Esophagus muscularis mucosa (tissue), 4 donors: ENCODE data around the gene GGA2. TPM values are rescaled to one million over a fixed set of nuclear protein-coding genes. Genes with fewer than 3 reads are reported as not detected.
"Not testable (repeated sequence)": the region's sequence is repeated elsewhere in the genome, so short reads cannot be mapped to it uniquely, and the experiment has no call there.

Experiments
- DNase-seq: peaks from one replicate; pipeline ENCODE4 v3.0.0-alpha.2; 2017; ENCODE audit errors: extremely low spot score
- H3K27ac ChIP-seq, 4 donors: fragments of 200-600 bp; sonication (generic); replicated peaks in 1 of 4; 1 replicate in 3 of 4; 2 replicates in 1 of 4; pipeline ENCODE4 v1.5.1; 2016 to 2019; ENCODE audit warnings: mild to moderate bottlenecking in 1 of 4
- H3K27me3 ChIP-seq, 4 donors: fragments of 200-600 bp; sonication (generic); one replicate each; pipeline versions ENCODE4 v1.5.1 to v1.6.0; 2016 to 2019
- H3K36me3 ChIP-seq, 4 donors: fragments of 200-600 bp; sonication (generic); one replicate each; pipeline ENCODE4 v1.5.1; 2016 to 2019
- H3K4me1 ChIP-seq, 4 donors: fragments of 200-600 bp; sonication (generic); one replicate each; pipeline ENCODE4 v1.5.1; 2016 to 2019
- H3K4me3 ChIP-seq, 4 donors: fragments of 200-600 bp; sonication (generic); 1 replicate in 2 of 4; 2 replicates in 2 of 4; pipeline ENCODE4 v1.5.1; 2016 to 2019; ENCODE audit warnings: mild to moderate bottlenecking in 4 of 4, moderate library complexity in 1 of 4
- H3K9me3 ChIP-seq, 4 donors: fragments of 200-600 bp; sonication (generic); 1 replicate in 3 of 4; 2 replicates in 1 of 4; pipeline ENCODE4 v1.5.1; 2016 to 2019
- CTCF ChIP-seq, 3 experiments: fragments of 200-600 bp in 2 of 3; fragments of 450-650 bp in 1 of 3; sonication (generic) in 2 of 3; IDR thresholded peaks; one replicate each; pipeline ENCODE4 v1.5.1; 2017 to 2019; ENCODE audit warnings: antibody characterized with exemption in 3 of 3, mild to moderate bottlenecking in 2 of 3, moderate library complexity in 1 of 3
- EP300 ChIP-seq: sonication (generic); formaldehyde crosslinking; IDR thresholded peaks from one replicate; pipeline ENCODE4 v1.6.1; 2017; ENCODE audit warnings: antibody characterized with exemption
- POLR2A ChIP-seq: fragments of 450-650 bp; IDR thresholded peaks from one replicate; pipeline ENCODE4 v1.6.1; 2017; ENCODE audit warnings: antibody characterized with exemption, moderate library complexity, mild to moderate bottlenecking, low read depth
- POLR2AphosphoS5 ChIP-seq, 2 donors: sonication (generic); formaldehyde crosslinking; IDR thresholded peaks; one replicate each; pipeline ENCODE4 v1.6.1; 2017; ENCODE audit warnings: antibody characterized with exemption in 2 of 2
- WGBS: methylation state at CpG from one replicate; pipeline ENCODE4 v1.1.5; 2018; 5-methylcytosine and 5-hydroxymethylcytosine counted together
- intact Hi-C: fragments of 100-400 bp; cut with DNase I; formaldehyde crosslinking; loops from one replicate; pipeline ENCODE4 v1.15.1; 2023
- total RNA-seq, 4 donors: library from RNA; depleted of rRNA; stranded (reverse); fragments of >200 nt; gene quantifications; one replicate each; pipeline versions ENCODE4 v1.1.0 to v1.2.1, GENCODE V29; 2016

Gene GGA2
- total RNA-seq, 4 donors from 2014 or later = 20.3 to 37.3 (median 23.0) TPM

- Histone ChIP-seq H3K9me3 (no peaks in the 10 kb centered on the region), H3K27ac (no peak overlapping the region), H3K36me3 (peaks cover 83 to 100% (median 98%) of the 10 kb centered on the region in 4 donors), H3K4me3 (no peak overlapping the region), H3K4me1 (no peaks in the 10 kb centered on the region), H3K27me3 (no peaks in the 10 kb centered on the region)
- no peak for DNase-seq
- no peak for TF ChIP-seq CTCF (IDR thresholded peaks at IDR 0.05)
- TF ChIP-seq POLR2A = no peak
- no peak for TF ChIP-seq EP300
- no peak for TF ChIP-seq POLR2AphosphoS5 (IDR thresholded peaks at IDR 0.05)
- WGBS = 80% methylated on average over 2 of the region's 2 CpGs
- intact Hi-C loops = no loop called here
Observed at GRCh38 chr16:23485257-23485614, 25.1 kb downstream of the GGA2 start.

- WGBS = 88% methylated on average over 8 of the region's 8 CpGs
- no peak for TF ChIP-seq POLR2A
- TF ChIP-seq EP300 = no peak
- TF ChIP-seq CTCF (IDR thresholded peaks at IDR 0.05) = no peak
- Histone ChIP-seq H3K9me3 (no peaks in the 10 kb centered on the region), H3K4me1 (no peaks in the 10 kb centered on the region), H3K36me3 (peaks cover 85 to 100% (median 98%) of the 10 kb centered on the region in 4 donors), H3K27me3 (no peaks in the 10 kb centered on the region), H3K4me3 (no peak overlapping the region), H3K27ac (no peak overlapping the region)
- intact Hi-C loops = no loop called here
- no peak for DNase-seq
Observed at GRCh38 chr16:23484510-23485256, 25.6 kb downstream of the GGA2 start.

GRCh38 chr16:23483492-23483891 is 26.8 kb downstream of the GGA2 start:
- intact Hi-C loops, H3K4me1 ChIP-seq, H3K27ac ChIP-seq, H3K27me3 ChIP-seq, DNase-seq, H3K9me3 ChIP-seq, H3K4me3 ChIP-seq: not testable (repeated sequence)
- WGBS = 92% methylated on average over 8 of the region's 8 CpGs
- peaks cover 85 to 100% (median 98%) of the 10 kb centered on the region in 4 donors for H3K36me3 ChIP-seq

- intact Hi-C loops = no loop called here
- Histone ChIP-seq H3K27me3 (no peaks in the 10 kb centered on the region), H3K36me3 (peaks cover 85 to 100% (median 98%) of the 10 kb centered on the region in 4 donors), H3K4me1 (no peaks in the 10 kb centered on the region), H3K27ac (no peak overlapping the region), H3K9me3 (no peaks in the 10 kb centered on the region), H3K4me3 (no peak overlapping the region)
- no peak for DNase-seq
- 92% methylated on average over 14 of the region's 14 CpGs for WGBS
- no peak for TF ChIP-seq EP300
- TF ChIP-seq POLR2A = no peak
- TF ChIP-seq CTCF (IDR thresholded peaks at IDR 0.05) = no peak
- no peak for TF ChIP-seq POLR2AphosphoS5 (IDR thresholded peaks at IDR 0.05)
Observed at GRCh38 chr16:23482778-23483177, 27.5 kb downstream of the GGA2 start.

- Histone ChIP-seq H3K4me1 (no peaks in the 10 kb centered on the region), H3K27me3 (no peaks in the 10 kb centered on the region), H3K27ac (no peak overlapping the region), H3K36me3 (peaks cover 80 to 100% (median 99%) of the 10 kb centered on the region in 4 donors), H3K4me3 (no peak overlapping the region), H3K9me3 (no peaks in the 10 kb centered on the region)
- 84% methylated on average over 2 of the region's 4 CpGs for WGBS
- no peak for DNase-seq
- TF ChIP-seq CTCF (IDR thresholded peaks at IDR 0.05) = no peak
- no peak for TF ChIP-seq EP300
- TF ChIP-seq POLR2A = no peak
- TF ChIP-seq POLR2AphosphoS5 (IDR thresholded peaks at IDR 0.05) = no peak
- intact Hi-C loops = no loop called here
Observed at GRCh38 chr16:23480257-23480656, 30.0 kb downstream of the GGA2 start.
